Breast epithelium (tissue), 4 donors: Measurements from ENCODE around the gene SQSTM1. TPM values are rescaled to one million over a fixed set of nuclear protein-coding genes. Genes with fewer than 3 reads are reported as not detected.
"Not testable (repeated sequence)": the region's sequence is repeated elsewhere in the genome, so short reads cannot be mapped to it uniquely, and the experiment has no call there.

ENCODE experiments used
- DNase-seq, 2 donors: peaks; one replicate each; pipeline ENCODE4 v3.0.0-alpha.2; 2019; ENCODE audit warnings: low spot score in 2 of 2
- H3K27ac ChIP-seq, 2 donors: fragments of 200-600 bp; sonication (generic) in 1 of 2; one replicate each; pipeline ENCODE4 v1.5.1; 2016 to 2019; ENCODE audit warnings: mild to moderate bottlenecking in 1 of 2
- H3K27me3 ChIP-seq, 2 donors: fragments of 200-600 bp; sonication (generic) in 1 of 2; one replicate each; pipeline versions ENCODE4 v1.5.1 to v1.6.0; 2017 to 2019; ENCODE audit warnings: control low read depth in 1 of 2, mild to moderate bottlenecking in 1 of 2
- H3K36me3 ChIP-seq: fragments of 200-600 bp; one replicate; pipeline ENCODE4 v1.5.1; 2019
- H3K4me1 ChIP-seq, 2 donors: fragments of 200-600 bp; sonication (generic); one replicate each; pipeline ENCODE4 v1.5.1; 2016 to 2019; ENCODE audit warnings: control low read depth in 1 of 2
- H3K4me3 ChIP-seq, 3 donors: fragments of 200-600 bp; sonication (generic); 1 replicate in 2 of 3; 2 replicates in 1 of 3; pipeline ENCODE4 v1.5.1; 2016 to 2019; ENCODE audit warnings: mild to moderate bottlenecking in 3 of 3, moderate library complexity in 2 of 3
- H3K9me3 ChIP-seq, 2 donors: fragments of 200-600 bp; sonication (generic) in 1 of 2; one replicate each; pipeline ENCODE4 v1.5.1; 2016 to 2019; ENCODE audit warnings: control low read depth in 1 of 2
- CTCF ChIP-seq, 3 donors: fragments of 450-650 bp; IDR thresholded peaks; one replicate each; pipeline ENCODE4 v1.5.1; 2016 to 2017; ENCODE audit warnings: antibody characterized with exemption in 3 of 3, mild to moderate bottlenecking in 3 of 3, moderate library complexity in 3 of 3
- POLR2A ChIP-seq: fragments of 450-650 bp; IDR thresholded peaks from one replicate; pipeline ENCODE4 v1.6.1; 2016; ENCODE audit warnings: antibody characterized with exemption, mild to moderate bottlenecking, moderate library complexity
- POLR2AphosphoS5 ChIP-seq, 3 donors: sonication (generic); formaldehyde crosslinking; IDR thresholded peaks; one replicate each; pipeline ENCODE4 v1.6.1; 2017; ENCODE audit warnings: antibody characterized with exemption in 3 of 3
- intact Hi-C: fragments of 100-400 bp; cut with DNase I; formaldehyde crosslinking; loops from one replicate; pipeline ENCODE4 v1.15.1; 2023; ENCODE audit warnings: low total_unique reads
- total RNA-seq, 3 donors: library from RNA; depleted of rRNA; stranded (reverse); fragments of >200 nt; gene quantifications; one replicate each; pipeline ENCODE4 v1.1.0, GENCODE V29; 2016

Gene SQSTM1
- total RNA-seq, 3 donors from 2014 or later, result 407 to 695 (median 462) TPM

- Histone ChIP-seq H3K4me3 (no peak overlapping the region), H3K9me3 (no peaks in the 10 kb centered on the region), H3K36me3 (no peaks in the 10 kb centered on the region), H3K27ac (no peak overlapping the region), H3K27me3 (no peaks in the 10 kb centered on the region), H3K4me1 (no peaks in the 10 kb centered on the region)
- intact Hi-C loops, result no loop called here
- TF ChIP-seq CTCF (IDR thresholded peaks at IDR 0.05) (no peak), POLR2A (no peak), POLR2AphosphoS5 (IDR thresholded peaks at IDR 0.05) (no peak)
- no peak for DNase-seq
These were observed 40.3 kb upstream of the SQSTM1 start for GRCh38 chr5:179780362-179780761.

- no peak overlapping the region for H3K4me3 ChIP-seq
- no peaks in the 10 kb centered on the region for H3K27me3 ChIP-seq
- no peak for TF ChIP-seq POLR2AphosphoS5 (IDR thresholded peaks at IDR 0.05)
- no peak for TF ChIP-seq CTCF (IDR thresholded peaks at IDR 0.05)
- TF ChIP-seq POLR2A, result no peak
- no peak overlapping the region for H3K27ac ChIP-seq
- no peak for DNase-seq
- intact Hi-C loops, result no loop called here
- no peaks in the 10 kb centered on the region for H3K4me1 ChIP-seq
- H3K36me3 ChIP-seq, result no peaks in the 10 kb centered on the region
- no peaks in the 10 kb centered on the region for H3K9me3 ChIP-seq
These were observed 38.9 kb upstream of the SQSTM1 start for GRCh38 chr5:179781846-179782245.

GRCh38 chr5:179783128-179783527 lies 37.6 kb upstream of the SQSTM1 start:
- no peaks in the 10 kb centered on the region for H3K36me3 ChIP-seq
- H3K9me3 ChIP-seq, result no peaks in the 10 kb centered on the region
- TF ChIP-seq POLR2AphosphoS5 (IDR thresholded peaks at IDR 0.05), result no peak
- TF ChIP-seq CTCF (IDR thresholded peaks at IDR 0.05), result no peak
- no peak for TF ChIP-seq POLR2A
- intact Hi-C loops, result no loop called here
- H3K27ac ChIP-seq, result no peak overlapping the region
- no peaks in the 10 kb centered on the region for H3K4me1 ChIP-seq
- no peak for DNase-seq
- no peaks in the 10 kb centered on the region for H3K27me3 ChIP-seq
- no peak overlapping the region for H3K4me3 ChIP-seq

GRCh38 chr5:179786861-179787260 lies 33.8 kb upstream of the SQSTM1 start:
- H3K27me3 ChIP-seq, result no peaks in the 10 kb centered on the region
- DNase-seq, result no peak
- H3K4me3 ChIP-seq, result no peak overlapping the region
- no peak overlapping the region for H3K27ac ChIP-seq
- intact Hi-C loops, result no loop called here
- no peaks in the 10 kb centered on the region for H3K4me1 ChIP-seq
- no peaks in the 10 kb centered on the region for H3K9me3 ChIP-seq
- H3K36me3 ChIP-seq, result no peaks in the 10 kb centered on the region
- no peak for TF ChIP-seq CTCF (IDR thresholded peaks at IDR 0.05)
- no peak for TF ChIP-seq POLR2A
- TF ChIP-seq POLR2AphosphoS5 (IDR thresholded peaks at IDR 0.05), result no peak

GRCh38 chr5:179788193-179788854 lies 32.4 kb upstream of the SQSTM1 start:
- Histone ChIP-seq H3K9me3 (no peaks in the 10 kb centered on the region), H3K27ac (no peak overlapping the region), H3K36me3 (no peaks in the 10 kb centered on the region), H3K4me1 (no peaks in the 10 kb centered on the region), H3K4me3 (no peak overlapping the region), H3K27me3 (no peaks in the 10 kb centered on the region)
- DNase-seq, result no peak
- intact Hi-C loops, result no loop called here
- TF ChIP-seq POLR2AphosphoS5 (IDR thresholded peaks at IDR 0.05) (no peak), CTCF (IDR thresholded peaks at IDR 0.05) (no peak), POLR2A (no peak)

GRCh38 chr5:179789278-179789677 lies 31.4 kb upstream of the SQSTM1 start:
- H3K27me3 ChIP-seq, H3K27ac ChIP-seq, DNase-seq, H3K4me3 ChIP-seq, H3K9me3 ChIP-seq, H3K4me1 ChIP-seq, intact Hi-C loops, H3K36me3 ChIP-seq: not testable (repeated sequence)
